GM19463 (cell line): ENCODE measurements around the gene TFDP2.
"Not testable (repeated sequence)": the region's sequence is repeated elsewhere in the genome, so short reads cannot be mapped to it uniquely, and the experiment has no call there.

Source experiments
- ATAC-seq: cut with Tn5 transposase; IDR thresholded peaks from one replicate; pipeline ENCODE4 v1.9.1; 2021; ENCODE audit warnings: mild to moderate bottlenecking, moderate library complexity; ENCODE audit not compliant: unreplicated experiment

Gene TFDP2

GRCh38 chr3:141929341-141929995 is 219.9 kb downstream of the TFDP2 start:
- no peak for ATAC-seq

- ATAC-seq = no peak
Observed at GRCh38 chr3:141928631-141929270, 220.6 kb downstream of the TFDP2 start.

- ATAC-seq = no peak
Observed at GRCh38 chr3:141926929-141927328, 222.4 kb downstream of the TFDP2 start.

- not testable (repeated sequence) for ATAC-seq
Observed at GRCh38 chr3:141925677-141926076, 223.7 kb downstream of the TFDP2 start.

- no peak for ATAC-seq
Observed at GRCh38 chr3:141921316-141921715, 228.0 kb downstream of the TFDP2 start.

- no peak for ATAC-seq
Observed at GRCh38 chr3:141920701-141921100, 228.6 kb downstream of the TFDP2 start.

GRCh38 chr3:141915766-141916165 is 233.6 kb downstream of the TFDP2 start:
- no peak for ATAC-seq

- no peak for ATAC-seq
Observed at GRCh38 chr3:141915016-141915415, 234.3 kb downstream of the TFDP2 start.

- ATAC-seq = no peak
Observed at GRCh38 chr3:141914311-141914710, 235.0 kb downstream of the TFDP2 start.

GRCh38 chr3:141913150-141913811 is 236.1 kb downstream of the TFDP2 start:
- peak; percentile 63 for ATAC-seq

GRCh38 chr3:141909986-141910385 is 239.4 kb downstream of the TFDP2 start:
- ATAC-seq = not testable (repeated sequence)

- no peak for ATAC-seq
Observed at GRCh38 chr3:141909408-141909807, 239.9 kb downstream of the TFDP2 start.

- ATAC-seq = no peak
Observed at GRCh38 chr3:141905129-141905528, 244.2 kb downstream of the TFDP2 start.

- ATAC-seq = no peak
Observed at GRCh38 chr3:141904203-141904602, 245.1 kb downstream of the TFDP2 start.

GRCh38 chr3:141901914-141902313 is 247.4 kb downstream of the TFDP2 start:
- ATAC-seq = no peak

GRCh38 chr3:141900343-141900742 is 249.0 kb downstream of the TFDP2 start:
- ATAC-seq = no peak

GRCh38 chr3:141898908-141899307 is 250.4 kb downstream of the TFDP2 start:
- no peak for ATAC-seq

- no peak for ATAC-seq
Observed at GRCh38 chr3:141895731-141896130, 253.6 kb downstream of the TFDP2 start.

- ATAC-seq = no peak
Observed at GRCh38 chr3:141894524-141895176, 254.7 kb downstream of the TFDP2 start.
